Naive thymus-derived CD4-positive, alpha-beta T cell (primary cell): Measurements from ENCODE around the gene AJM1. TPM values are rescaled to one million over a fixed set of nuclear protein-coding genes. Genes with fewer than 3 reads are reported as not detected.

Experiments
- ATAC-seq: fragments of 150-1000 bp; cut with Tn5 transposase; 2 replicates; pipeline ENCODE4 v1.10.0; 2021; ENCODE audit warnings: mild to moderate bottlenecking, moderate library complexity
- CTCF ChIA-PET: fragments of 350-600 bp; sonication (Branson Sonifier 250); formaldehyde crosslinking; loops from one replicate; lab custom pipeline; 2021; ENCODE audit warnings: antibody characterized with exemption; lab: Charles Lee
- POLR2A ChIA-PET: fragments of 350-600 bp; sonication (Branson Sonifier 250); formaldehyde crosslinking; loops from one replicate; lab custom pipeline; 2021; ENCODE audit warnings: antibody characterized with exemption, inconsistent platforms; lab: Charles Lee
- DNase-seq, 9 donors: peaks; one replicate each; pipeline versions ENCODE4 v3.0.0 to v3.0.0-alpha.2; 2020 to 2022; ENCODE audit warnings: mixed read lengths in 1 of 9
- H3K27ac ChIP-seq: one replicate; pipeline ENCODE4 v1.7.0; 2013; ENCODE audit warnings: mild to moderate bottlenecking, low read depth, low read length, moderate library complexity
- H3K27me3 ChIP-seq, 2 donors: one replicate each; pipeline ENCODE4 v1.7.0; 2013; ENCODE audit warnings: low read length in 2 of 2, mild to moderate bottlenecking in 2 of 2, moderate library complexity in 2 of 2; ENCODE audit not compliant: control insufficient read depth in 2 of 2, insufficient read depth in 2 of 2
- H3K36me3 ChIP-seq, 3 experiments: 1 replicate in 2 of 3; 2 replicates in 1 of 3; pipeline ENCODE4 v1.7.0; 2013; ENCODE audit warnings: low read length in 3 of 3, mild to moderate bottlenecking in 3 of 3, moderate library complexity in 1 of 3; ENCODE audit not compliant: insufficient read depth in 3 of 3, control insufficient read depth in 2 of 3
- H3K4me1 ChIP-seq, 2 donors: one replicate each; pipeline ENCODE4 v1.7.0; 2013; ENCODE audit warnings: low read length in 2 of 2, mild to moderate bottlenecking in 2 of 2, moderate library complexity in 1 of 2; ENCODE audit not compliant: control insufficient read depth in 2 of 2, insufficient read depth in 2 of 2
- H3K4me3 ChIP-seq: 2 replicates; pipeline ENCODE4 v1.7.0; 2013; ENCODE audit warnings: mild to moderate bottlenecking, low read length
- H3K9me3 ChIP-seq, 3 experiments: 1 replicate in 2 of 3; 2 replicates in 1 of 3; pipeline ENCODE4 v1.7.0; 2013; ENCODE audit warnings: low read length in 3 of 3; ENCODE audit not compliant: control insufficient read depth in 2 of 3
- H3K27ac Mint-ChIP-seq, 9 donors: one replicate each; pipeline ENCODE4 v1.8.0; 2020 to 2022; ENCODE audit warnings: mixed read lengths in 9 of 9, mild to moderate bottlenecking in 8 of 9, moderate library complexity in 5 of 9, inconsistent platforms in 2 of 9
- H3K27me3 Mint-ChIP-seq, 5 donors: one replicate each; pipeline ENCODE4 v1.8.0; 2021 to 2022; ENCODE audit warnings: mixed read lengths in 5 of 5, mild to moderate bottlenecking in 1 of 5
- H3K36me3 Mint-ChIP-seq, 5 donors: one replicate each; pipeline ENCODE4 v1.8.0; 2020 to 2022; ENCODE audit warnings: mixed read lengths in 5 of 5, mild to moderate bottlenecking in 3 of 5, inconsistent platforms in 1 of 5
- H3K4me1 Mint-ChIP-seq, 7 donors: one replicate each; pipeline ENCODE4 v1.8.0; 2020 to 2022; ENCODE audit warnings: mixed read lengths in 7 of 7, mild to moderate bottlenecking in 3 of 7, inconsistent platforms in 1 of 7
- H3K4me3 Mint-ChIP-seq, 10 donors: one replicate each; pipeline ENCODE4 v1.8.0; 2020 to 2022; ENCODE audit warnings: mild to moderate bottlenecking in 10 of 10, mixed read lengths in 10 of 10, moderate library complexity in 6 of 10, inconsistent platforms in 2 of 10
- H3K9me3 Mint-ChIP-seq, 11 donors: one replicate each; pipeline ENCODE4 v1.8.0; 2020 to 2022; ENCODE audit warnings: mixed read lengths in 11 of 11, mild to moderate bottlenecking in 4 of 11, inconsistent platforms in 1 of 11, moderate library complexity in 1 of 11
- intact Hi-C, 2 donors: fragments of 100-400 bp; cut with micrococcal nuclease; formaldehyde crosslinking; loops; one replicate each; pipeline ENCODE4 v1.15.1; 2023
- polyA plus RNA-seq, 2 donors: library from polyadenylated mRNA; unstranded; fragments of 300-500 nt; fragmentation: Illumina TruSeq; gene quantifications; one replicate each; pipeline ENCODE4 v1.2.3, GENCODE V29; 2021
- total RNA-seq, 6 experiments: library from RNA in 5 of 6; stranded (reverse) in 5 of 6; gene quantifications; 1 replicate in 5 of 6; 2 replicates in 1 of 6; pipeline ENCODE4 v1.2.3 and lab custom pipeline; 2021 to 2026

The AJM1 gene
- total and polyA plus RNA-seq, 7 experiments from 2014 or later = 0.04 to 7.5 (median 1.3) TPM; not detected in 1

DNA sequence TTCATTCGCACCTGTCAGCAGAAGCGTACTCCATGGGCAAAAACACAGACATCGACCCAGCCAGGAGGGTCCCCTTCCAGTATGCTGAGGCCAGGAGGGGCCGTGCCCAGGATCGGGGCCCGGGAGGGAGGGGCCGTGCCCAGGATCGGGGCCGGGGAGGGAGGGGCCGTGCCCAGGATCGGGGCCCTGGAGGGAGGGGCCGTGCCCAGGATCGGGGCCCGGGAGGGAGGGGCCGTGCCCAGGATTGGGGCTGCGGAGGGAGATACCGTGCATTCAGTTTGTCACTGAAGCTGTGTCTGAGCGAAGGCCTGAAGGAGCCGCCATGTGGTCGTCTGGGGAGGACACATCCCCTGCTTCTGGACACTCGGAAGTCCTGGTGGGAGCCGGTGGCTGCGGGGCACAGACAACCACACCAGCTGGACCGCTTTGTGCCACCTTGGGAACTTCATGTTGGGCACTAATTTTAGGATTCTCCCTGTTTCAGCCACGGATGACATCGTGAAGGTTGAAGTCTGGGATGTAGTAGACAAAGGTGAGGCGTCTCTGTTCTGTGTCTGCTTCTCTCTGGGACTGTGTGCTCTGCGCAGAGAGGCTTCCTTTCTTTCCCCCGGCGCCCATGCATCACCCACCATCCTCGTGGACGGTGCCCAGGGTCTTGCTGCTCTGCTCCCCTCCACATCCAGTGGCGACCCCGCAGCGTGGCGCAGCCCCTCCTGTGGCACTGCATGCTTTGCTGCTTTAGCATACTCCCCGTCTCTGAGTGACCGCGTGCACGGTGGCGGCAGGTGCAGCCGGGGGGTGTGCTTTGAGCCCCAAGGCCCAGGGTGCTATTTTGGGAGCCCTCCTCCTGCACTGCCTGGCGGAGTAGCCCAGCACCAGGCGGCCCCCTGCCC lies 16.7 kb upstream of the AJM1 start:
- Mint-ChIP-seq H3K36me3 (peaks cover 0 to 3% (median 0%) of the 10 kb centered on the region in 5 donors), H3K4me3 (no peak overlapping the region), H3K27me3 (no peaks in the 10 kb centered on the region), H3K27ac (no peak overlapping the region), H3K4me1 (peaks cover 5 to 7% (median 6%) of the 10 kb centered on the region in 7 donors), H3K9me3 (no peaks in the 10 kb centered on the region)
- Histone ChIP-seq H3K27me3 (no peaks in the 10 kb centered on the region), H3K4me3 (no peak overlapping the region), H3K36me3 (peaks cover 0 to 70% (median 3%) of the 10 kb centered on the region in 3 experiments), H3K27ac (no peak overlapping the region), H3K9me3 (no peaks in the 10 kb centered on the region), H3K4me1 (no peaks in the 10 kb centered on the region)
- ATAC-seq (no peak), DNase-seq (no peak)
- POLR2A ChIA-PET = no interaction called here
- CTCF ChIA-PET = no interaction called here
- intact Hi-C loops = loop anchor here in 1 of 2 donors (2.0 kb wide), 1 partner anchor 15 kb away; no protein-coding TSS in a partner anchor

GRCh38 chr9:136826188-136826541 lies 16.1 kb upstream of the AJM1 start:
- CTCF ChIA-PET = no interaction called here
- H3K4me1 Mint-ChIP-seq = peaks cover 0 to 3% (median under 1%) of the 10 kb centered on the region in 7 donors
- no peak overlapping the region for H3K4me3 Mint-ChIP-seq
- DNase-seq = no peak
- no peak overlapping the region for H3K4me3 ChIP-seq
- intact Hi-C loops = loop anchor here in 1 of 2 donors (2.0 kb wide), 1 partner anchor 15 kb away; no protein-coding TSS in a partner anchor
- H3K4me1 ChIP-seq = no peaks in the 10 kb centered on the region
- H3K36me3 Mint-ChIP-seq = peaks cover 0 to 3% (median 0%) of the 10 kb centered on the region in 5 donors
- POLR2A ChIA-PET = no interaction called here
- H3K27me3 Mint-ChIP-seq = no peaks in the 10 kb centered on the region
- H3K27ac ChIP-seq = no peak overlapping the region
- no peak for ATAC-seq
- H3K36me3 ChIP-seq = peaks cover 0 to 76% (median 3%) of the 10 kb centered on the region in 3 experiments
- H3K27ac Mint-ChIP-seq = no peak overlapping the region
- H3K9me3 Mint-ChIP-seq = no peaks in the 10 kb centered on the region
- H3K9me3 ChIP-seq = no peaks in the 10 kb centered on the region
- H3K27me3 ChIP-seq = no peaks in the 10 kb centered on the region

- Mint-ChIP-seq H3K4me1 (peaks cover 0 to under 1% (median 0%) of the 10 kb centered on the region in 7 donors), H3K27ac (no peak overlapping the region), H3K9me3 (no peaks in the 10 kb centered on the region), H3K27me3 (no peaks in the 10 kb centered on the region), H3K4me3 (no peak overlapping the region), H3K36me3 (peaks cover 0 to 3% (median 0%) of the 10 kb centered on the region in 5 donors)
- ATAC-seq (no peak), DNase-seq (no peak)
- Histone ChIP-seq H3K27ac (no peak overlapping the region), H3K9me3 (no peaks in the 10 kb centered on the region), H3K27me3 (no peaks in the 10 kb centered on the region), H3K4me1 (no peaks in the 10 kb centered on the region), H3K4me3 (no peak overlapping the region), H3K36me3 (peaks cover 0 to 84% (median 3%) of the 10 kb centered on the region in 3 experiments)
- POLR2A ChIA-PET = no interaction called here
- CTCF ChIA-PET = no interaction called here
- intact Hi-C loops = loop anchor here in 1 of 2 donors (2.0 kb wide), 1 partner anchor 16 kb away; no protein-coding TSS in a partner anchor
These were observed 15.3 kb upstream of the AJM1 start for GRCh38 chr9:136826703-136827582.

- Histone ChIP-seq H3K27ac (no peak overlapping the region), H3K4me3 (no peak overlapping the region), H3K36me3 (peaks cover 0 to 91% (median 7%) of the 10 kb centered on the region in 3 experiments), H3K27me3 (no peaks in the 10 kb centered on the region), H3K4me1 (no peaks in the 10 kb centered on the region), H3K9me3 (no peaks in the 10 kb centered on the region)
- ChIA-PET POLR2A (interaction anchor here (0.6 kb wide), 1 partner anchor 361 kb away, joined by 3 read pairs; the partner anchor contains the start of gene SSNA1), CTCF (interaction anchor here (0.7 kb wide), 1 partner anchor 191 kb away, joined by 5 read pairs; no protein-coding TSS in a partner anchor)
- intact Hi-C loops = loop anchor here in 1 of 2 donors (2.0 kb wide), 1 partner anchor 17 kb away; no protein-coding TSS in a partner anchor
- ATAC-seq (no peak), DNase-seq (no peak)
- Mint-ChIP-seq H3K4me3 (no peak overlapping the region), H3K9me3 (no peaks in the 10 kb centered on the region), H3K27ac (no peak overlapping the region), H3K27me3 (no peaks in the 10 kb centered on the region), H3K36me3 (peaks cover 0 to 8% (median 0%) of the 10 kb centered on the region in 5 donors), H3K4me1 (no peaks in the 10 kb centered on the region)
These were observed 14.3 kb upstream of the AJM1 start for GRCh38 chr9:136827794-136828473.

DNA sequence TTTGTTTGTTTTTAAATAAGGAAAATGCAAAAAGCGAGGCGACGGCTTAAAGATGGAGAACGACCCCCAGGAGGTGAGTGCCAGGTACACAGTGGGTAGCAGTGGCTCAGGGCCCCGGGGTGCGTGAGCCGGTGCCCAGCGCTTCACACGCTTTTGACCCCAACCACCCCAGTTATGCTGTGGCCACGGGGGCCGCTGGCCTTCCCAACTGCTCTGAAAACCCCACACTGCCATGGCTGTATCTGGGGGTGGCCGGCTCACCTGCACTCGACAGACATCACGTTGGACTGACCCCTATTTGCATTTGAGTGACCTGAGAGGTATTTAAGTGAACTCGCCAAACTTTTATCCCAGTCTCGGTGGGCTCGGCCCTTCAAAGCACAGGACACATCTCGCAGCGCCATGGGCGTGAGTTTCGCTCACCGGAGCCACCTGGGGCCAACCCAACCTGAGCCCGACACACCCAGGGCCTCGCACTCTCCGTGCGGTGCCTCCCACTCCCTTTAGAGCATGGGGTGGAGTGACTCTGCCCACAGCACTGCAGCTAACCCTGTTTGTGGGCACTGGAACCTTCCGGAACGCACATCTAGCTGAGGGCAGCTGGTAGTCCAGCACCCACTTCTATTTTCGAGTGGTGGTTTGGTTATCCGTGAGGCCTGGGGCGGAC lies 13.7 kb upstream of the AJM1 start:
- Mint-ChIP-seq H3K36me3 (peaks cover 0 to 8% (median 0%) of the 10 kb centered on the region in 5 donors), H3K4me3 (no peak overlapping the region), H3K27ac (no peak overlapping the region), H3K4me1 (no peaks in the 10 kb centered on the region), H3K27me3 (no peaks in the 10 kb centered on the region), H3K9me3 (no peaks in the 10 kb centered on the region)
- intact Hi-C loops = no loop called here
- no peak for ATAC-seq
- no peaks in the 10 kb centered on the region for H3K9me3 ChIP-seq
- H3K27ac ChIP-seq = no peak overlapping the region
- no peak overlapping the region for H3K4me3 ChIP-seq
- DNase-seq = no peak
- no peaks in the 10 kb centered on the region for H3K27me3 ChIP-seq
- CTCF ChIA-PET = interaction anchor here (0.7 kb wide), 1 partner anchor 190 kb away, joined by 5 read pairs; no protein-coding TSS in a partner anchor
- no peaks in the 10 kb centered on the region for H3K4me1 ChIP-seq
- peaks cover 0 to 84% (median 7%) of the 10 kb centered on the region in 3 experiments for H3K36me3 ChIP-seq
- POLR2A ChIA-PET = no interaction called here
